LNCAP (cell line): ENCODE data around the gene AHRR.

Experiments used
- TF ChIP-seq, protein P1 (sequence below): fragments of 450-650 bp; IDR thresholded peaks from 2 replicates; pipeline ENCODE4 v1.5.1; 2017; ENCODE audit warnings: mild to moderate bottlenecking

AHRR gene

DNA sequence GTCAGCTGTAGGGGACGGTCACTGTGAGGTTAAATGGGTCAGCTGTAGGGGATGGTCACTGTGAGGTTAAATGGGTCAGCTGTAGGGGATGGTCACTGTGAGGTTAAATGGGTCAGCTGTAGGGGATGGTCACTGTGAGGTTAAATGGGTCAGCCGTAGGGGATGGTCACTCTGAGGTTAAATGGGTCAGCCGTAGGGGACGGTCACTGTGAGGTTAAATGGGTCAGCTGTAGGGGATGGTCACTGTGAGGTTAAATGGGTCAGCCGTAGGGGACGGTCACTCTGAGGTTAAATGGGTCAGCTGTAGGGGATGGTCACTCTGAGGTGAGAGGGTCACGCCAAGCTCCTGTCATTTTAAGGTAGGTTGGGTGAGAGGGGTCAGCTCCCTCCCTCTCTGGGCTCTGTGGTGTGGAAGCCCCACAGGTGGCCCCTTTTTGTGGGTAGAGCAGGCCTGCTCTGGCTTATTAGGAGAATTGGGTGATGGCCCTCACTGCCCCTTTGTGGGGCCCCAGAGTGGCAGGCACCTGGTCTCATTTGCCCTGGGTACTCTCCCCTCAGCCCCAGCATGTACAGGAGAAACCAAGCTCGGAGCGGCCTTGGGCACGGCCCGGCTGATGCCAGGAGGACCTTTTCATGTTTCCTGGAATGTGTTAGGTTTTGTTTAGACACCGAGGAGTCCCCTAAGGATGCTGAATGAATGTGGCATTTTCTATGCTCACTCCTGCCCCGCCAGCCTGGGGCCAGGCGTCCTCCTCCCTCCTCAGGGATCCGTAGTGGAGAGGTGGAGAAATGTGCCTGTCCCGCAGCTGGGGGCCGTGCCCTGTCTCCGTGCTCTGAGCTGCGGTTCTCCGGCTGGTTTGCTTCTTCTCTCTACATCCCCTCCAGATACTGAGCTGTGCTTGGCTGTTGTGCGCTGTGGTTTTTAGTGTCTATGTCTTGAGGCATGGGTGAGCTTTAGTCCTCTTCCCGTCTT lies 31.4 kb downstream of the AHRR start:
- TF ChIP-seq, protein P1, sequence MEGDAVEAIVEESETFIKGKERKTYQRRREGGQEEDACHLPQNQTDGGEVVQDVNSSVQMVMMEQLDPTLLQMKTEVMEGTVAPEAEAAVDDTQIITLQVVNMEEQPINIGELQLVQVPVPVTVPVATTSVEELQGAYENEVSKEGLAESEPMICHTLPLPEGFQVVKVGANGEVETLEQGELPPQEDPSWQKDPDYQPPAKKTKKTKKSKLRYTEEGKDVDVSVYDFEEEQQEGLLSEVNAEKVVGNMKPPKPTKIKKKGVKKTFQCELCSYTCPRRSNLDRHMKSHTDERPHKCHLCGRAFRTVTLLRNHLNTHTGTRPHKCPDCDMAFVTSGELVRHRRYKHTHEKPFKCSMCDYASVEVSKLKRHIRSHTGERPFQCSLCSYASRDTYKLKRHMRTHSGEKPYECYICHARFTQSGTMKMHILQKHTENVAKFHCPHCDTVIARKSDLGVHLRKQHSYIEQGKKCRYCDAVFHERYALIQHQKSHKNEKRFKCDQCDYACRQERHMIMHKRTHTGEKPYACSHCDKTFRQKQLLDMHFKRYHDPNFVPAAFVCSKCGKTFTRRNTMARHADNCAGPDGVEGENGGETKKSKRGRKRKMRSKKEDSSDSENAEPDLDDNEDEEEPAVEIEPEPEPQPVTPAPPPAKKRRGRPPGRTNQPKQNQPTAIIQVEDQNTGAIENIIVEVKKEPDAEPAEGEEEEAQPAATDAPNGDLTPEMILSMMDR, result no peak

DNA sequence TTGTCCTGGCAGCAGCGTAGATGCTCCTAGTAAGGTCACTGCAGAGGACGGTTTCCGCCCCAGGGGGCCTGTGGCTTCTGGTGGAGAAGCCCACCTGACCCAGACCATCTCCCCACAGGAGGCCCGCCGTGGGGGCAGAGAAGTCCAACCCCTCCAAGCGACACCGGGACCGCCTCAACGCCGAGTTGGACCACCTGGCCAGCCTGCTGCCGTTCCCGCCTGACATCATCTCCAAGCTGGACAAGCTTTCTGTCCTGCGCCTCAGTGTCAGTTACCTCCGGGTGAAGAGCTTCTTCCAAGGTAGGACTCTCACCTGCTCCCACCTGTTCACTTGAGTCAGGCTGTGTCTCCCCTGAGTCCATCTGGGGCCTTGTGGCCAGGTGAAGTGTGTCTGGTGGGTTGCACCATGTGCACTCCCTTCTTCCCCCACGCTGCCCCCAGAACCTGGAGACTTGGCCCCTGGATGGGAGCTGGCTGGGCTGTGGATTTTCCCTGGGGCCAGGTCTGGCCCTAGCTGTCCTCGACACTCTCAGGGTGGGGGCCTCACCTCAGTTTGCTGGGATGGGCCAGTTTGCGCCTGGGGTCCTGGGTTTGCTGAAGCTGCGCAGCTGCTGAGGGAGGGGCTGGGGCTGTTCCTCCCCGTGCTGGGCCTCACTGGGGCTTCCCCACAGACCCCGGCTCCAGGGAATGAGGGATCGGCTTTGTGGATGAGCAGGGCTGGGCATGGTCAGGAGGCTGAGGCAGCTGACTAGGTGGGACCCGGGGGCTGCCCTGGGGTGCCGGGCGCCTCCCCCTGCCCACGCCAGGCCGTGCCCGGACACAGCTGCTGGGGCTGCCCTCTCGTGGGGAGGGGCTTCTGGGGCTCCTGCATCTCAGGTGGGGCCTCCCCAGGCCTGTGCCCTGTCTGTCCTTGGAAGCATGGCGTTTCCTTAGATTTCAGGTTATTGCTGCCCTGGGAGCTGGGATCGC lies 32.4 kb downstream of the AHRR start:
- TF ChIP-seq, protein P1, result no peak

DNA sequence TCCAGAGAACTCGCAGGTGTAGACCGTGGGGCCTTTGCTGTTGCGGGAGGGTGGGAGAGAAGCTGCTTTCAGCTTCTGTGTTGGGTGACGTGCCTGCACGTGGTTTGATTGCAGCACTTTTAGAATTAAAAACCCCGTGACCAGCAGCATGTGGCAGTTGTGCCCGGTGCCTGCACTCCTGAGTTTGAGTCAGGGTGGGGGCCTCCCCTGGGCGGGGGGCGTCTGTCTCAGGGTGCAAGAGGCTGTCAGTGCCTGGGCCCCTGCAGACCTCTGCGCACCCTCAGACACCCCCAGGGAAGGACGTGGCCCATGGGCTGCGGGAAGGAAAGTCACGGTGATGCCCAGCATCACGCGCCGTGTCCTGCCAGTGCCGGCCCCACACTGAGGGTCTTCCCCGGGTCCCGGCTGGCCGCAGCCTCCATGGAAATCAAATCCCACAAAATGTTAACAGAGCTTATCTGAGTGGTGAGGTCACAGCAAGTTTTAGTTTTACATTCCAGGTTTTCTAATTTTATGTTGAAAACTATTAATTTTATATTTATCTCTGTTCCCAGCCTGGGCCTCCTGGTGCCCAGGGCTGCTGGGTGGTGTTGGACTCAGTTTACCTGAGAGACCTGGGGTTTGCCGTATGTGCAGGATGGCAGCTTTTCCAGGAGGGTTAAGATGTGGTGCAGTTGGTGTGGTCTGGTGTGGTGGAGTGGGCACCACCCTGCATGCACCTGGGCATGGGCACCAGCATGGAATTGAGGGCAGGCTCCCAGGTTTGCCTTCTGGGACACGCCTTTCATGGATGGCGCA lies 33.3 kb downstream of the AHRR start:
- TF ChIP-seq, protein P1, result no peak

DNA sequence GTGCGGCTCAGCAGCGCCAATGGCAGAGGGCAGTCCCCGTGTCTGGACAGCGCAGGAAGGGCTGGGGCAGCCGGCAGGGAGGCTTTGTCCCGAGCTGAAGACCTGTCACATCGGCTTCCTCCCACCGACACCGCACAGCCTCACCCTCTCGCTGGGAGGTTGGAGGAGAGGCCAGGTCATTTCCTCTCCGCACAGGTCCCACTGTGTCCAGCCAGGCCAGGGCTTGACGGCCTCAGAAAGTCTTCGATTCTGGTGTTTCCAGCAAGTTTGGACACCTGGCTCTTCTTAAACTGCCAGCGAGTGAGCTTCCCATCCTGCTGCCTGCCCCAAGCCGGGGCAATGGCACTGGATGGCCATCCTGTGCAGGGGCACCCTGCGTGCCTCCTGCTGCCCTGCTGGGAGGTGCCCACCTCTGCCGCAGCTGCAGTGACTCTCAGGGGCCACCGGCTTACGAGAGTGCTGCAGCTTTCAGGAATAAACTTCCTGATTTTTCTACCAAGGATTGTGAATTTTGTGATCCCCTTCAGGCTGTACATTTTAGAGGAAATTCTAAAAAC lies 33.9 kb downstream of the AHRR start:
- TF ChIP-seq, protein P1, result no peak

DNA sequence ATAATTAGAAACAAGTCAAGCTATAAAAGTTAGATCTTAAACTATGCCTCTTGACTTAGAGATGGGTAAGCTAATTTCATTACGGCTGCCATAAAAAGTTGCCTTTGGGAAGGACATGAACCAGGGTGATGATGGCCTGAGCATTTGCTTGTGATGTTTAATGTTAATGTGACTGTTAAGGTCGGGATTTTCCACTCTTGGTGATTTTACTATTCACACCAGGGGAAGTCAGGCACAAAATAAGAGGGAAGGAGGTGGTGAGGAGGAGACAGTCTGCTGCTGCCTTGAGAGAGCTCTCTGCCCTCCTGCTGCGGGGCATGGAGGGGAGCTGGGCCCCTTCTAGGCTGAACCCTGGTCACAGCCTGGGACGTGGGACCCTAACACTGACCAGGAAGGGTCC lies 34.4 kb downstream of the AHRR start:
- TF ChIP-seq, protein P1, result no peak

DNA sequence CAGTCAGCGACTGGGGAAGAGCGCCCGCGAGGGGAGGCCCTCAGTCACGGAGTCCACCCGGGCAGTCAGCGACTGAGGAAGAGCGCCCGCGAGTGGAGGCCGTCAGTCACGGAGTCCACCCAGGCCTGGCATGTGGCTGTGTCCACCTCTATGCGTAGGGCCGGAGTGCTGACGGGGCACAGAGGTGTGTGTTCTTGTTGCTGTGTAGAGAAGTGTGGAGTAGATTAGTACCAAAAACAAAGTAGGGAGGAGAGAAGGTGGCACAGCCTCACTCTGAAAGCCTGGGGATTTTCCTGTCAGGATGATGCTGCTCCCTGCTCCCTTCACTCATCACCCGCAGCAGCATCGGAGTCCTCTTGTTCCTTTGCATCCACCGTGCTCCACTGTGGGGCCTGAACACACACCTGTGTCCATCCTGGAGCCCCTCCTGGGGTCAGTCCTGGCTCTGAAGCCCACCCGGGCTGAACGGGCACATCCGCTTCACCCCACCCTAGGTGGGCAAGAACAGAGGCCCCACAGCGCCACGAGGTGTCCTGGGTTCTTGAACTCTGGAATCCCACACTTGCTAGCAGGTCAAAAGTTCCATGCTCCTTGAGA lies 37.9 kb downstream of the AHRR start:
- TF ChIP-seq, protein P1, result no peak
